ENCODE results near the gene FAM136A.

Gene FAM136A

DNA sequence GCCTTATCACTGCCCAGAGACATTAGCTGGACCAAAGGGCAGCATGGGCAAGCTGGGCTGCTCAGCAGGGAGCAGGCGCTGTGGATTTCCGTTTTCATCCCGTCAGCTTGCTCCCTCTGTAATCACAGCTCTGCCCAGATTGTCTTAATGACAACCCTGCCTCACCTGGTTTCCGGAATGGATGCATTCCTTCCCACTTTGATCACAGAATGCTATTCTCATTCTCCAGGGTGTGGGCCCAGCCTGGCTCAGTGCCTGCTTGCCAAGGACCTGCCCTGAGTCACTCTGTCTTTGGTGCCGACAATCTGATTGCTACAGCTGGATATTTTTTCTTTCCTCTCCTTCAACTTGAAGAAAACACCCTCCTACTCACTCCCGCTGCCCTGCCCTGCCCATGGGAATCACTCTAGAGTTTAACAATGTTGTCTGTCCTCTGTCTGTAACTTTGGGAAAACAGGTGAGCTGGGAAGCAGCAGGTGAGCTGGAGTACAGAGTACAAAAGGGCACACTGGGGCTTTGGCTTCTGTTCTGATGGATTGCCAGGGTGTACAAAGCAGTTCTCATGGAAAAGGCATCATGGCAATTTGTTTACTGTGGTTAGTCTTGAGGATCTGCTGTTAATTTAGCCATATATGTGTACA, 27.2 kb upstream of the FAM136A start:
- no peak for DNase-seq
- TF ChIP-seq, protein P1, sequence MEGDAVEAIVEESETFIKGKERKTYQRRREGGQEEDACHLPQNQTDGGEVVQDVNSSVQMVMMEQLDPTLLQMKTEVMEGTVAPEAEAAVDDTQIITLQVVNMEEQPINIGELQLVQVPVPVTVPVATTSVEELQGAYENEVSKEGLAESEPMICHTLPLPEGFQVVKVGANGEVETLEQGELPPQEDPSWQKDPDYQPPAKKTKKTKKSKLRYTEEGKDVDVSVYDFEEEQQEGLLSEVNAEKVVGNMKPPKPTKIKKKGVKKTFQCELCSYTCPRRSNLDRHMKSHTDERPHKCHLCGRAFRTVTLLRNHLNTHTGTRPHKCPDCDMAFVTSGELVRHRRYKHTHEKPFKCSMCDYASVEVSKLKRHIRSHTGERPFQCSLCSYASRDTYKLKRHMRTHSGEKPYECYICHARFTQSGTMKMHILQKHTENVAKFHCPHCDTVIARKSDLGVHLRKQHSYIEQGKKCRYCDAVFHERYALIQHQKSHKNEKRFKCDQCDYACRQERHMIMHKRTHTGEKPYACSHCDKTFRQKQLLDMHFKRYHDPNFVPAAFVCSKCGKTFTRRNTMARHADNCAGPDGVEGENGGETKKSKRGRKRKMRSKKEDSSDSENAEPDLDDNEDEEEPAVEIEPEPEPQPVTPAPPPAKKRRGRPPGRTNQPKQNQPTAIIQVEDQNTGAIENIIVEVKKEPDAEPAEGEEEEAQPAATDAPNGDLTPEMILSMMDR (IDR thresholded peaks at IDR 0.05) = no peak
- no peaks in the 10 kb centered on the region for H3K4me1 ChIP-seq
- intact Hi-C loops (cut with DNase I; ENCODE audit: low total_unique reads) = no loop called here
- no peaks in the 10 kb centered on the region for H3K9me3 ChIP-seq
- no peaks in the 10 kb centered on the region for H3K27me3 ChIP-seq
- H3K27ac ChIP-seq = no peak overlapping the region
- no peak overlapping the region for H3K4me3 ChIP-seq
- H3K36me3 ChIP-seq = no peaks in the 10 kb centered on the region

DNA sequence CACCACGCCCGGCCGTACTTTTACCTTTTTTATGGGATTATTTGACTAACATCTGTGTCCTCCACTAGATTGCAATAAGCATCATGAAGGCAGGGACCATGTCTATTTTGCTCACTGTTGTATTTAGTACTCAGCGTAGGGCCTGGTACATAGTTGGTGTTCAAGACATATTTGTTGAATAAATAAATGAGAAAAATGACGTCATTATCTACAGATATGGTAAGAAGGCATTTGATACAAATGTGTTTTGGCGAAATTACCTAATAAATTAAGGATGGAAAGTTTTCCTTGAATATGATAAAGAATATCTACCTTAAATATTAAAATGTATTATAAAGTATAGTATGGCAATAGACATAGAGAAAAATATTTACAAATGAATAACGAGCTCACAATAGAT, 24.0 kb upstream of the FAM136A start:
- Histone ChIP-seq H3K4me1 (no peaks in the 10 kb centered on the region), H3K27ac (no peak overlapping the region), H3K4me3 (no peak overlapping the region), H3K9me3 (no peaks in the 10 kb centered on the region), H3K36me3 (no peaks in the 10 kb centered on the region), H3K27me3 (peaks cover 0 to 3% of the 10 kb centered on the region in 2 donors)
- intact Hi-C loops (cut with DNase I; ENCODE audit: low total_unique reads) = no loop called here
- TF ChIP-seq, protein P1 (IDR thresholded peaks at IDR 0.05) = no peak
- no peak for DNase-seq

DNA sequence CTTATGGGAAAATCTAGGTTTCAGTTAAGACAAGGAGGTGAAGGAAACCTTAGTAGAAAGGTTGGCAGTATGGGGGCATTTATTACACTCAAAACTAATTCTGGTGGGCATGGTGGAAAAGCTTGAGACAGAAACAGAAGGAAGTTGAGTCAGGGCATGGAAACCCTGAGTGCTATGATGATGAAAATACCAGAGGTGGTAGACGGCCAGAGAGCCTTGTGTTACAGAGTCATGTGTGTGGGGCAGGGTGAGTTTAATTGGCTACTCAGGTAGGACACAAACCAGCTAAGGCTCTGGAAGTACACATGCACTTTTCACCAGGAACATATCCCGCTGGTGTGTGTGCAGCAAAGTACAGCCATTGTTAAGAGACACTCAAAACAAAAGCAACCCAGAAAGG, 20.7 kb upstream of the FAM136A start:
- no peak for DNase-seq
- intact Hi-C loops (cut with DNase I; ENCODE audit: low total_unique reads) = no loop called here
- TF ChIP-seq, protein P1 (IDR thresholded peaks at IDR 0.05) = no peak

DNA sequence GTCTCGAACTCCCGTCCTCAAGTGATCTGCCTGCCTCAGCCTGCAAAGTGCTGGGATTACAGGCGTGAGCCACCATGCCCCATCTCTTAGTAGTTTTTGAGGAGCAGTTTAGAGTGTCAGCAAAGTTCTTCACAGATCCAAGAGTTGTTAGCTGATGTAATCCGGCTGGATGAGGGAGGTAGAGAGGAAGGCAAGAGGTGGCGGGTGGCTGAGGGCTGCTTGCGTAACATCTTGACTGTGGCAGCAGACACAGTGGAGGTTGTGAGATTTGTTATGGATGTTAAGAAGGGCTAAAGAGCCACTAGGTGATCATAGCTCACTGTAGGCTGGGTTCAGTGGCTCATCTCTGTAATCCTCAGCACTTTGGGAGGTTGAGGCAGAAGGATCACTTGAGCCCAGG, 19.5 kb upstream of the FAM136A start:
- Histone ChIP-seq H3K4me1 (no peaks in the 10 kb centered on the region), H3K27ac (no peak overlapping the region), H3K36me3 (no peaks in the 10 kb centered on the region), H3K4me3 (no peak overlapping the region), H3K27me3 (peaks cover 0 to 9% of the 10 kb centered on the region in 2 donors), H3K9me3 (no peaks in the 10 kb centered on the region)
- DNase-seq = no peak
- TF ChIP-seq, protein P1 (IDR thresholded peaks at IDR 0.05) = no peak
- intact Hi-C loops (cut with DNase I; ENCODE audit: low total_unique reads) = no loop called here

More for the DNA sequence above, 20.7 kb upstream of the FAM136A start:
- no peaks in the 10 kb centered on the region for H3K36me3 ChIP-seq
- no peaks in the 10 kb centered on the region for H3K4me1 ChIP-seq
- H3K27ac ChIP-seq = no peak overlapping the region
- peaks cover 0 to 9% of the 10 kb centered on the region in 2 donors for H3K27me3 ChIP-seq
- no peak overlapping the region for H3K4me3 ChIP-seq
- no peaks in the 10 kb centered on the region for H3K9me3 ChIP-seq

DNA sequence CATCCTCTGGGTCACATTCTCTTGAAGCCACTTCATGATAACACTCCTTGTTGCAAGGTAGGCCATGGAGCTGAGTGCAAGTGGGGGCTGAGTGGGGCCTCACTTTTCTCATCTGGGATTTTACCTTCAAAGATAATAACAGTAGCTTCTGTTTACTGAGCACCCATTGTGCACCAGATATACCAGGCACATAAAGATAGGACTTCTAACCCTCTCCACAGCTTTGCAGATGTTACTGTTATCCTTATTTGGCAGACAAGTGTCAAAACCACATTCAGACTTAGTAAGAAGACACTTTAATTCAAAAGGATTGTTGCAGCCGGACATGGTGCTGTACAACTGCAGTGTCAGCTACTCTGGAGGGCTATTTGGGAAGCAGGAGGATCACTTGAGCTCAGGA, 12.8 kb upstream of the FAM136A start:
- TF ChIP-seq, protein P1 (IDR thresholded peaks at IDR 0.05) = no peak
- Histone ChIP-seq H3K27ac (no peak overlapping the region), H3K9me3 (no peaks in the 10 kb centered on the region), H3K4me1 (no peaks in the 10 kb centered on the region), H3K27me3 (peaks cover 0 to 3% of the 10 kb centered on the region in 2 donors), H3K4me3 (no peak overlapping the region), H3K36me3 (no peaks in the 10 kb centered on the region)
- DNase-seq = no peak
- intact Hi-C loops (cut with DNase I; ENCODE audit: low total_unique reads) = no loop called here

DNA sequence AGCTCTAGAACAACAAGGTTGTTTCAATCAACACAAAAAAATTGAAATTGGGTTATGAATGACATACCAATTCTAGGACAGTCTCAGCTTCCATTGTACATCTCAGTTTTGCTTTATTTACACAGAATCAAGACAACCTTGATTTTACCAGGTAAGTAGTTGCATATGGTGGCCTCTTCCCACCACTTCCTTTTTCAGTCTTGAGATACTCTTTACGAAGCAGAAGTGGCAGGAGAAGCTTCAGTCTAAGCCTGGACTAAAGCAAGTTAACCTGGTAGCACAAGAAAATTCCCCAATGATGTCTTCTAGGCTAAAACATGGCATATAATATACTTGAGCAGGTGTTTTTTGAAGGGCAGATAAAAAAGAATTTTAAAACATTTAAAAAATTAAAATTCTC, 10.7 kb upstream of the FAM136A start:
- no peaks in the 10 kb centered on the region for H3K36me3 ChIP-seq
- no peaks in the 10 kb centered on the region for H3K9me3 ChIP-seq
- H3K4me3 ChIP-seq = no peak overlapping the region
- DNase-seq = no peak
- no peaks in the 10 kb centered on the region for H3K4me1 ChIP-seq
- H3K27ac ChIP-seq = no peak overlapping the region
- intact Hi-C loops (cut with DNase I; ENCODE audit: low total_unique reads) = no loop called here
- TF ChIP-seq, protein P1 (IDR thresholded peaks at IDR 0.05) = no peak
- H3K27me3 ChIP-seq = no peaks in the 10 kb centered on the region
